Endodermal cell (in vitro differentiated cells): Measurements from ENCODE around the gene DCAF5. TPM values are rescaled to one million over a fixed set of nuclear protein-coding genes. Genes with fewer than 3 reads are reported as not detected.

Experiments used
- DNase-seq: peaks from one replicate; pipeline ENCODE4 v3.0.0-alpha.2; 2017
- H3K27ac ChIP-seq: 2 replicates; pipeline ENCODE4 v1.5.1; 2013; ENCODE audit warnings: mild to moderate bottlenecking, low read depth, low read length, moderate library complexity
- H3K27me3 ChIP-seq: 2 replicates; pipeline ENCODE4 v1.6.1; 2013; ENCODE audit warnings: mild to moderate bottlenecking, low read length, moderate library complexity; ENCODE audit not compliant: insufficient read depth, control insufficient read depth, poor library complexity, severe bottlenecking
- H3K36me3 ChIP-seq: 2 replicates; pipeline ENCODE4 v1.7.0; 2013; ENCODE audit warnings: mild to moderate bottlenecking, low read length, moderate library complexity; ENCODE audit not compliant: control insufficient read depth, insufficient read depth
- H3K4me1 ChIP-seq: one replicate; pipeline ENCODE4 v1.7.0; 2013; ENCODE audit warnings: low read length; ENCODE audit not compliant: control insufficient read depth, insufficient read depth
- H3K4me3 ChIP-seq: 2 replicates; pipeline ENCODE4 v1.5.1; 2013; ENCODE audit warnings: mild to moderate bottlenecking, low read length, moderate library complexity
- H3K9ac ChIP-seq: 2 replicates; pipeline ENCODE4 v1.6.1; 2013; ENCODE audit warnings: mild to moderate bottlenecking, low read length, moderate library complexity; ENCODE audit not compliant: poor library complexity, severe bottlenecking; ENCODE audit errors: extremely low read depth
- H3K9me3 ChIP-seq: 2 replicates; pipeline ENCODE4 v1.6.1; 2013; ENCODE audit warnings: mild to moderate bottlenecking, low read length, moderate library complexity; ENCODE audit not compliant: control insufficient read depth
- H3K27ac Mint-ChIP-seq: 2 replicates; pipeline ENCODE4 v1.8.0; 2020; ENCODE audit warnings: mixed read lengths
- H3K27me3 Mint-ChIP-seq: 2 replicates; pipeline ENCODE4 v1.8.0; 2021; ENCODE audit warnings: mild to moderate bottlenecking, mixed read lengths; ENCODE audit not compliant: insufficient read depth
- H3K36me3 Mint-ChIP-seq: 2 replicates; pipeline ENCODE4 v1.8.0; 2020; ENCODE audit warnings: low read depth, mixed read lengths
- H3K4me1 Mint-ChIP-seq: 2 replicates; pipeline ENCODE4 v1.8.0; 2020; ENCODE audit warnings: mixed read lengths
- H3K4me3 Mint-ChIP-seq: 2 replicates; pipeline ENCODE4 v1.8.0; 2020; ENCODE audit warnings: mild to moderate bottlenecking, moderate library complexity, mixed read lengths
- H3K9me3 Mint-ChIP-seq: 2 replicates; pipeline ENCODE4 v1.8.0; 2020; ENCODE audit warnings: mild to moderate bottlenecking, mixed read lengths
- CTCF ChIP-seq: fragments of 200-600 bp; sonication (generic); conservative IDR thresholded peaks from 2 replicates; pipeline ENCODE4 v1.5.0; 2021; ENCODE audit warnings: antibody characterized with exemption, mild to moderate bottlenecking
- WGBS, 2 experiments: methylation state at CpG; one replicate each; pipeline versions ENCODE4 v1.1.5 to v1.1.7; 2013; ENCODE audit warnings: missing lambda C conversion rate in 2 of 2, mixed read lengths in 1 of 2; ENCODE audit not compliant: insufficient coverage in 1 of 2, insufficient read length in 1 of 2; 5-methylcytosine and 5-hydroxymethylcytosine counted together
- total RNA-seq, 2 donors: library from RNA; stranded (reverse); fragmentation: NEBNext Ultra II Directional in 1 of 2; extraction: Animal tissue kit (Norgen Biotek cat#: 25700) in 1 of 2; gene quantifications; 2 replicates in 1 of 2; 3 replicates in 1 of 2; pipeline ENCODE4 v1.2.1, GENCODE V29; 2021

Gene DCAF5
- total RNA-seq, 2 donors from 2014 or later = 61.1 to 69.6 TPM

GRCh38 chr14:69073915-69074314 is 79.0 kb downstream of the DCAF5 start:
- peaks cover 3% of the 10 kb centered on the region for H3K4me1 ChIP-seq
- Mint-ChIP-seq H3K36me3 (peaks cover 63% of the 10 kb centered on the region), H3K4me3 (no peak overlapping the region), H3K9me3 (no peaks in the 10 kb centered on the region), H3K4me1 (peaks cover 20% of the 10 kb centered on the region), H3K27ac (no peak overlapping the region), H3K27me3 (no peaks in the 10 kb centered on the region)
- no peaks in the 10 kb centered on the region for H3K9me3 ChIP-seq
- no peak overlapping the region for H3K4me3 ChIP-seq
- no peak overlapping the region for H3K27ac ChIP-seq
- H3K27me3 ChIP-seq = no peaks in the 10 kb centered on the region
- no peak for DNase-seq
- 83 to 100% methylated on average over 1 of the region's 1 CpG for whole genome bisulfite sequencing, 2 experiments
- no peak overlapping the region for H3K9ac ChIP-seq
- no peak for TF ChIP-seq CTCF
- H3K36me3 ChIP-seq = peaks cover 79% of the 10 kb centered on the region

GRCh38 chr14:69073429-69073828 is 79.5 kb downstream of the DCAF5 start:
- Histone ChIP-seq H3K9ac (no peak overlapping the region), H3K4me1 (peaks cover 3% of the 10 kb centered on the region), H3K27me3 (no peaks in the 10 kb centered on the region), H3K4me3 (no peak overlapping the region), H3K36me3 (peaks cover 83% of the 10 kb centered on the region), H3K9me3 (no peaks in the 10 kb centered on the region), H3K27ac (no peak overlapping the region)
- 80 to 86% methylated on average over 2 to 5 of the region's 5 CpGs for WGBS, 2 experiments
- H3K4me3 Mint-ChIP-seq = no peak overlapping the region
- H3K4me1 Mint-ChIP-seq = peaks cover 18% of the 10 kb centered on the region
- no peak for DNase-seq
- no peaks in the 10 kb centered on the region for H3K9me3 Mint-ChIP-seq
- H3K36me3 Mint-ChIP-seq = peaks cover 64% of the 10 kb centered on the region
- TF ChIP-seq CTCF = no peak
- no peaks in the 10 kb centered on the region for H3K27me3 Mint-ChIP-seq
- no peak overlapping the region for H3K27ac Mint-ChIP-seq

DNA sequence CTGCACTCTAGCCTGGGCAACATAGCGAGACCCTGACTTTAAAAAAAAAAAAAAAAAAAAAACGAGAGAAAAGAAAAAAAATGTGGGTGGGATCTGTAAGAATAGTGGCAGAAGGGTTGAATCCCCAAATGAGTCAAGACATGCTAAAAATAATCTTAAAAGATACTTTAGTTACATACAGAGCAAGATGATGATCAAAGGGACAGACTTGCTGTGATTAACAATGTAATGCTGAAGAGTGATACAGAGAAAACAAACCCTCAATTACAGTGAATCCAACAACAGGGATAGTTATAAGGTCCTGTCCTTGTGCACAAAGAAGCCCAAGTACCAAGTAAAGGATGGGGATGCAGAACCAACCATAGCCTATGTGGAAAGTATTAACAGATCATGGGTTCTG is 80.3 kb downstream of the DCAF5 start:
- Histone ChIP-seq H3K9ac (no peak overlapping the region), H3K9me3 (no peaks in the 10 kb centered on the region), H3K4me1 (peaks cover 3% of the 10 kb centered on the region), H3K36me3 (peaks cover 90% of the 10 kb centered on the region), H3K4me3 (no peak overlapping the region), H3K27me3 (no peaks in the 10 kb centered on the region), H3K27ac (no peak overlapping the region)
- Mint-ChIP-seq H3K36me3 (peaks cover 60% of the 10 kb centered on the region), H3K27me3 (no peaks in the 10 kb centered on the region), H3K27ac (no peak overlapping the region), H3K4me3 (no peak overlapping the region), H3K9me3 (no peaks in the 10 kb centered on the region), H3K4me1 (peaks cover 9% of the 10 kb centered on the region)
- TF ChIP-seq CTCF = no peak
- 86 to 100% methylated on average over 1 to 2 of the region's 2 CpGs for WGBS, 2 experiments
- no peak for DNase-seq
